Right lobe of liver (tissue), 4 donors: ENCODE data around the gene PRKCZ.

Experiments used
- CTCF ChIP-seq, 4 donors: fragments of 200-600 bp in 3 of 4; fragments of 450-650 bp in 1 of 4; IDR thresholded peaks; one replicate each; pipeline versions ENCODE4 v1.5.1 to v1.8.0; 2016 to 2022; ENCODE audit warnings: antibody characterized with exemption in 4 of 4, mild to moderate bottlenecking in 2 of 4
- POLR2A ChIP-seq: fragments of 450-650 bp; IDR thresholded peaks from one replicate; pipeline ENCODE4 v1.6.1; 2017; ENCODE audit warnings: antibody characterized with exemption, mild to moderate bottlenecking
- donor health status: DM: no; HTN: no; CAD: no.
- donor health status: DM: no; HTN: no; CAD: no.
- donor health status: DM: no; HTN: yes; CAD: no.

GRCh38 chr1:2060535-2060934 is 10.3 kb downstream of the PRKCZ start:
- no peak for TF ChIP-seq CTCF (IDR thresholded peaks at IDR 0.05)
- TF ChIP-seq POLR2A: no peak
